Nephron (organoid): ENCODE data around the gene RNASEH2B.

Experiments used
- H3K27ac Mint-ChIP-seq, 3 experiments: 2 replicates each; pipeline ENCODE4 v1.8.0; 2020; ENCODE audit warnings: mixed read lengths in 3 of 3, mild to moderate bottlenecking in 2 of 3, moderate library complexity in 1 of 3
- H3K27me3 Mint-ChIP-seq: 2 replicates; pipeline ENCODE4 v1.8.0; 2021; ENCODE audit warnings: low read depth, mild to moderate bottlenecking, moderate library complexity, mixed read lengths
- H3K36me3 Mint-ChIP-seq: 2 replicates; pipeline ENCODE4 v1.8.0; 2020; ENCODE audit warnings: low read depth, mixed read lengths
- H3K4me1 Mint-ChIP-seq: 2 replicates; pipeline ENCODE4 v1.8.0; 2020; ENCODE audit warnings: mixed read lengths
- H3K4me3 Mint-ChIP-seq, 3 experiments: 2 replicates each; pipeline ENCODE4 v1.8.0; 2020; ENCODE audit warnings: mild to moderate bottlenecking in 3 of 3, mixed read lengths in 3 of 3, moderate library complexity in 2 of 3
- H3K9me3 Mint-ChIP-seq: 2 replicates; pipeline ENCODE4 v1.8.0; 2020; ENCODE audit warnings: mixed read lengths
- CTCF ChIP-seq, 3 experiments: fragments of 200-600 bp; sonication (generic); IDR thresholded peaks; one replicate each; pipeline ENCODE4 v1.5.0; 2021; ENCODE audit warnings: antibody characterized with exemption in 3 of 3; ENCODE audit not compliant: unreplicated experiment in 3 of 3

The RNASEH2B gene

GRCh38 chr13:50998326-50998725 lies 88.7 kb downstream of the RNASEH2B start:
- H3K9me3 Mint-ChIP-seq: no peaks in the 10 kb centered on the region

GRCh38 chr13:50999641-51000040 lies 90.0 kb downstream of the RNASEH2B start:
- no peaks in the 10 kb centered on the region for H3K36me3 Mint-ChIP-seq

More at GRCh38 chr13:50998326-50998725, 88.7 kb downstream of the RNASEH2B start:
- no peak overlapping the region for H3K4me3 Mint-ChIP-seq
- no peaks in the 10 kb centered on the region for H3K36me3 Mint-ChIP-seq
- no peak overlapping the region for H3K27ac Mint-ChIP-seq
- TF ChIP-seq CTCF (IDR thresholded peaks at IDR 0.05; ENCODE audit: unreplicated experiment in 3 of 3): no peak
- H3K4me1 Mint-ChIP-seq: peaks cover 91% of the 10 kb centered on the region
- H3K27me3 Mint-ChIP-seq: no peaks in the 10 kb centered on the region

GRCh38 chr13:51000061-51000460 lies 90.5 kb downstream of the RNASEH2B start:
- H3K27me3 Mint-ChIP-seq: no peaks in the 10 kb centered on the region
- no peak overlapping the region for H3K4me3 Mint-ChIP-seq
- H3K9me3 Mint-ChIP-seq: no peaks in the 10 kb centered on the region
- H3K4me1 Mint-ChIP-seq: peaks cover 91% of the 10 kb centered on the region
- no peak for TF ChIP-seq CTCF (IDR thresholded peaks at IDR 0.05; ENCODE audit: unreplicated experiment in 3 of 3)
- no peaks in the 10 kb centered on the region for H3K36me3 Mint-ChIP-seq
- H3K27ac Mint-ChIP-seq: peak overlapping the region; percentile 71 to 89 (median 80)

More at GRCh38 chr13:50999641-51000040, 90.0 kb downstream of the RNASEH2B start:
- Mint-ChIP-seq H3K4me1 (peaks cover 91% of the 10 kb centered on the region), H3K27ac (peak overlapping the region; percentile 71 to 89 (median 80)), H3K4me3 (no peak overlapping the region), H3K27me3 (no peaks in the 10 kb centered on the region), H3K9me3 (no peaks in the 10 kb centered on the region)
- no peak for TF ChIP-seq CTCF (IDR thresholded peaks at IDR 0.05; ENCODE audit: unreplicated experiment in 3 of 3)

- peak overlapping the region; percentile 71 to 89 (median 80) for H3K27ac Mint-ChIP-seq
- peaks cover 91% of the 10 kb centered on the region for H3K4me1 Mint-ChIP-seq
- H3K27me3 Mint-ChIP-seq: no peaks in the 10 kb centered on the region
- no peaks in the 10 kb centered on the region for H3K36me3 Mint-ChIP-seq
- no peaks in the 10 kb centered on the region for H3K9me3 Mint-ChIP-seq
- H3K4me3 Mint-ChIP-seq: no peak overlapping the region
- TF ChIP-seq CTCF (IDR thresholded peaks at IDR 0.05; ENCODE audit: unreplicated experiment in 3 of 3): no peak
These were observed 91.1 kb downstream of the RNASEH2B start for GRCh38 chr13:51000571-51001260.

- H3K27me3 Mint-ChIP-seq: no peaks in the 10 kb centered on the region
- peaks cover 91% of the 10 kb centered on the region for H3K4me1 Mint-ChIP-seq
- no peak for TF ChIP-seq CTCF (IDR thresholded peaks at IDR 0.05; ENCODE audit: unreplicated experiment in 3 of 3)
- H3K36me3 Mint-ChIP-seq: no peaks in the 10 kb centered on the region
- H3K27ac Mint-ChIP-seq: peak overlapping the region in 1 of 3 experiments; percentile 2
- H3K4me3 Mint-ChIP-seq: no peak overlapping the region
- H3K9me3 Mint-ChIP-seq: no peaks in the 10 kb centered on the region
These were observed 91.7 kb downstream of the RNASEH2B start for GRCh38 chr13:51001335-51001734.

GRCh38 chr13:51002736-51003135 lies 93.1 kb downstream of the RNASEH2B start:
- H3K36me3 Mint-ChIP-seq: no peaks in the 10 kb centered on the region
- H3K27me3 Mint-ChIP-seq: no peaks in the 10 kb centered on the region
- no peaks in the 10 kb centered on the region for H3K9me3 Mint-ChIP-seq
- no peak overlapping the region for H3K4me3 Mint-ChIP-seq
- H3K27ac Mint-ChIP-seq: peak overlapping the region; percentile 2 to 36 (median 2)
- no peak for TF ChIP-seq CTCF (IDR thresholded peaks at IDR 0.05; ENCODE audit: unreplicated experiment in 3 of 3)
- H3K4me1 Mint-ChIP-seq: peaks cover 81% of the 10 kb centered on the region
